ENCODE measurements around the gene OR7C2. TPM values are rescaled to one million over a fixed set of nuclear protein-coding genes. Genes with fewer than 3 reads are reported as not detected.

Gene OR7C2
- total RNA-seq, 1 experiment from 2014 or later = not detected

- no peak for DNase-seq (ENCODE audit: low spot score)
Observed at GRCh38 chr19:14979476-14980255, 38.4 kb downstream of the OR7C2 start, which contains the start of gene SLC1A6. Gene SLC1A6 (minus strand): TSS chr19:14979864. CDS start chr19:14972910, 6,954 bp downstream.

DNA sequence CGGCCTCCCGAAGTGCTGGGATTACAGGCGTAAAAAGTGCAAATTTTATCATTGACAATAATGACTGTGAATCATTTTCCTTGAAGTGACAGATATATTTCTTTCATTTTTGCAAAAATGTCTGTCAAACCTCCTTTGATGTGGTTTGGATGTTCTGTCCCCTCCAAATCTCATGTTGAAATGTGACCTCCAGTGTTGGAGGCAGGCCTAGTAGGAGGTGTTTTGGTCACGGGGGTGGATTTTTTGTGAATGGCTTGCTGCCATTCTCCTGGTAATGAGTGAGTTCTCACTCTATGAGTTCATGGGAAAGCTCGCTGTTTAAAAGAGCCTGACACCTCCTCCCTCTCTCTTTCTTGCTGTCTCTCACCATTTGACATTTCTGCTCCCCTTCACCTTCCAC, 43.8 kb downstream of the OR7C2 start:
- DNase-seq (ENCODE audit: low spot score) = no peak

Other genes with a start within 250 kb of the OR7C2 start
- gene ADGRE2, start 162.9 kb upstream of the OR7C2 start, total RNA-seq (2014; rRNA removed; shearing (Covaris generic)) = 0.02 and 0.10 TPM in 2 replicates
- not detected in 2 replicates for gene OR7A5, start 106.3 kb upstream of the OR7C2 start, total RNA-seq (2014; rRNA removed; shearing (Covaris generic))
- gene OR7C1, start 106.3 kb upstream of the OR7C2 start, total RNA-seq (2014; rRNA removed; shearing (Covaris generic)) = not detected in 2 replicates
- not detected in 2 replicates for gene OR7A10, start 92.6 kb upstream of the OR7C2 start, total RNA-seq (2014; rRNA removed; shearing (Covaris generic))
- not detected in 2 replicates for gene OR7A17, start 55.4 kb upstream of the OR7C2 start, total RNA-seq (2014; rRNA removed; shearing (Covaris generic))
- not detected in 2 replicates for gene SLC1A6, start 38.4 kb downstream of the OR7C2 start, total RNA-seq (2014; rRNA removed; shearing (Covaris generic))
- not detected in 2 replicates for gene CASP14, start 108.0 kb downstream of the OR7C2 start, total RNA-seq (2014; rRNA removed; shearing (Covaris generic))
- gene OR1I1, start 140.7 kb downstream of the OR7C2 start, total RNA-seq (2014; rRNA removed; shearing (Covaris generic)) = not detected in 2 replicates
- 61.6 and 65.7 TPM in 2 replicates for gene SYDE1, start 165.9 kb downstream of the OR7C2 start, total RNA-seq (2014; rRNA removed; shearing (Covaris generic))